Astrocyte of the hippocampus (primary cell): ENCODE results near the gene HACE1.
"Not testable (repeated sequence)": the region's sequence is repeated elsewhere in the genome, so short reads cannot be mapped to it uniquely, and the experiment has no call there.

ENCODE experiments used
- DNase-seq: peaks from one replicate; pipeline ENCODE4 v3.0.0; 2011; ENCODE audit warnings: low read depth, low spot score

Gene HACE1

DNA sequence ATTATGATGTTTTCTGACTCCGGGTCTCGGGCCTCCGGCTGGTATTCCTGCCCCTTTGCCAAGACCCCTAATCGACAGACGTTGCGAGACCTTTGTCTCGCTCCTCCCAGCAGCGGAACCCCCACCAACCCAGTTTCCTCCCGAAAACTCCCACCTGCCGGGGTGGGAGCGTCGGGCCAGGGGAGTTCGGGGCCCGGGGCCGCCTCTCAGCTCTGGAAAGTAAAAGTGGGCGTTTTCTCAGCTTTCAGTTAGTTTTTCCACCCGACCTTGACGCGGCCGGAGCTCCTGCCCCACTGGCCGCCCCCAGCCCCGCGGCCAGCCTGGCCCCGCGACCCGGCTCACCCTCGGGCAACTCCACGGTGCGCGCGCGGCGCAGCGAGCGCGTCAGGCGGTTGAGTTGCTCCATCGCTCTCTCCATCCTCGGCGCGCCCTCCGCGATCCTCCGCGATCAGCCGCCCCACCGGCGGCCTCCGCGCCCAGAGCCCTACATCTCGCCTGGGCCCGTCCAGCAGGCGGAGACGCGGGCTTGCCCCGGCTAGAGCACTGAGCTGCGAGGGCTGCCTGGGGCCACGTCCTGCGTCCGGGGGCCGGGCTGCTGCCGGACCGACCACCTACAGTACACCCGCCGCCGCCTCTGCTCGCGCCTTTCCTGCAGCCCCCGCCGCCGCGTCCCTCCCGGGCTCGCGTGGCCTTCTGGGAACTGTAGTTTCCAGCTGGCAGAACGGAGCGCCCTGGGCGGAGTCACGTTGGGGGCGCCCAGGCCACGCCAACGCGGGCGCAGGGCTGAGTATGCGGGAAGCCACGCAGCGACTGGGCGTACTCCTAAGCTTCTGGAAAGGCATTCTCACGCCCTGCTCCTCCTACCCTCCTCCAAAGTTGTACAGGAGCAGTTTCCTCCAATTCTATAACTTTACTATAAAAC lies at the start of gene HACE1:
Gene HACE1, minus strand, starts transcription at position 695 of the 922 bp plus-strand sequence. Its CDS starts 277 bp downstream, at position 418.
- DNase-seq, result peak; percentile 96

DNA sequence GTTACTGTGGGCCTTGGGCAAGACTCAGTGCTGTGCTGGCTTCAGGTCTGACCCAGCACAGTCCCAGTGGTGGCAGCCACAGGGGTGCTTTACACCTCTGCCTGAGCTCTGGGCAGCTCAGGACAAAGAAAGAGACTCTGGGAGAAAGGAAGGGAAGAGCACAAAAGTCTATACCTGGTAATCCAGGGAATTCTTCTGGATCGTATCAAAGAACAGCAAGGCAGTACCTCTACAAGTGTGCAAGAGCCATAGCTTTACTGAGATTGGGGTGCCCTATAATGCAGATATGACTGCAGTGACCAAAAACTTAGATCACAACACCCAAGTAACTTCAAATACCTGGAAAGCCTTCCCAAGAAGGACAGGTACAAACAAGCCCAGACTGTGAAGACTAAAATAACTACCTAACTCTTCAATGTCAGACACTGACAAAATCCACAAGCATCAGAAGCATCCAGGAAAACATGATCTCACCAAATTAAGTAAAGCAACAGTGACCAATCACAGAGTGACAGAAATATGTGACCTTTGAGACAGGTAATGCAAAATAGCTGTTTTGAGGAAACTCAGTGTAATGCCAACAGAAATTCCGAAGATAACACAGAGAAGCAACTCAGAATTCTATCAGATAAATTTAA lies 49.3 kb upstream of the HACE1 start:
- no peak for DNase-seq

DNA sequence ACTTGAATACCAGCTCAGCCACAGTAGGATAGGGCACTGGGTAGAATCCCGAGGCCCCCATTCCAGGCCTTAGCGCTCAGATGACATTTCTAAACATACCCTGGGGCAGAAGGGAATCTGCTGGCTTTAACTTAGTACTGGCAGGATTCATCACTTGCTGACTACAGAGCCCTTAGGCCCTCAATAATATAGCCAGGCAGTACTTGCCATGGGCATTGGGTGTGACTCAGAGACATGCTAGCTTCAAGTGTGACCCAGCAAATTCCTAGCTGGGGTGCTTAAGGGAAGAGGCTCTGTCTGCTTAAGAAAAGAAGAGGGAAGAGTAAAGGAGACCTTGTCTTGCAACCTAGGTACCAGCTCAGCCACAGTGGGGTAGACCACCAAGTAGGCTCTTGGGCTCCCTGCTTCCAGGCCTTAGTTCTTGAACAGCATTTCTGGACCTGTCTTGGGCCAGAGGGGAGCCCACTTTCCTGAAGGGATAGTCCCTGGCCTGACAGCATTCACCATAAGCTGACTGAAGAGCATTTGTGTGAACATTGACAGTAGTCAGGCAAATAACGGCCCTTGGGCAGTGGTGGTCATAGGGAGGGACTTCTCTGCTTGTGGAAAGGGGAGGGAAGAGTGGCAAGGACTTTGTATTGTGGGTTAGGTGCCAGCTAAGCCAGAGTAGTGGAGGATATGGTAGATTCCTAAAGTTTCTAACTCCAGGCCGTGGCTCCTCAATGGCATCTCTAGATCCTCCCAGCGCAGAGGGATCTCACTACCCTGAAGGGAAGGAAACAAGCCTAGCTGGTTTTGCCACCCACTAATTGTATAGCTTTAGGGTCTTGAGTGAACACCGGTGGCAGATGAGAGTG lies 48.5 kb upstream of the HACE1 start:
- no peak for DNase-seq

DNA sequence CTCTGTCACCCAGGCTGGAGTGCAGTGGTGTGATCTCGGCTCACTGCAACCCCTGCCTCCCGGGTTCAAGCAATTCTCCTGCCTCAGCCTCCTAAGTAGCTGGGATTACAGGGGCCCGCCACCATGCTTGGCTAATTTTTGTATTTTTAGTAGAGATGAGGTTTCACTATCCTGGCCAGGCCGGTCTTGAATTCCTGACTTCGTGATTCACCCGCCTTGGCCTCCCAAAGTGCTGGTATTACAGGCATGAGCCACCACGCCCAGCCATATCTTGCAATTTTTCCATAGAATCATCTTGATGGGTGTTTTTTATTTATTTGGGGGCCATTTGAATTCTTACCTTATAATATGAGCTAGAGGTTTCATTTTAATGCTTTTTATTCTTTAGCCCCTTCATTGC lies 39.2 kb upstream of the HACE1 start:
- not testable (repeated sequence) for DNase-seq

DNA sequence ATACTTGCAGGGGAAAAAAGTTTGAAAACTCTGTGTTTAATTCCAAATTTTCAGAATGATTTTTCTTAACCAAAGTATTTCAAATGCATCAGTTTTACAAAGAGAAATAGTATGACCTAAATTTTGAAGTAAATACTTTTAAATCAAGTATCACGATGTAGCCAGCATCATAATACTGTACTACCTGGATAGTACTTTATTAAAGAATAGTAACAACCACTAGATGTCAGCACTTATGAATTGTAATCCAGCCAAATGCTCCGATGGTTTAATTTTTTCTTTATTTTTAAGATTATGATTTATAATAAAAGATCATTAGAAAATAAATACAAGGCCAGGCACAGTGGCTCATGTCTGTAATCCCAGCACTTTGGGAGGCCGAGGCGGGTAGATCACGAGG lies 37.2 kb upstream of the HACE1 start:
- peak; percentile 2 for DNase-seq

GRCh38 chr6:104888066-104888465 lies 28.3 kb upstream of the HACE1 start:
- DNase-seq, result no peak

DNA sequence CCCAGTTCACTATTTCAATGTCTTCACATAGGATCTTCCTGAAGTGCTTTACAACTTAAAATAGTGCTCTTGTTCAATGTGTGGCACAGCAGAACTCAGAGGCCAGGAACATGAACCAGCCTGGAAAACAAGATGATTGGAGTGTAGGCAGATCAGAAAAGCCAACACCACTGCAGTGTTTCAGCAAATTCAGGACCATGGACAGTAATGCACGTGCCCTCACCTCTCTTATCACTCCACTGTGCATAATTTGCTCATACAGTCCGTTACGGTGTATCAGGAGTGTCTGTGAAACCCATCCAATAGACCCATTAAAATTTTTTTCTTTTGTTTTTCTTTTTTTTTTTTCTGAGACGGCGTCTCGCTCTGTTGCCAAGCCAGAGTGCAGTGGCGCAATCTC lies 27.6 kb upstream of the HACE1 start:
- peak; percentile 51 for DNase-seq

GRCh38 chr6:104885518-104886043 lies 25.9 kb upstream of the HACE1 start:
- DNase-seq, result no peak

- no peak for DNase-seq
Measured at GRCh38 chr6:104884867-104885517, 25.3 kb upstream of the HACE1 start.

- no peak for DNase-seq
Measured at GRCh38 chr6:104881964-104882668, 22.4 kb upstream of the HACE1 start.

- no peak for DNase-seq
Measured at GRCh38 chr6:104862456-104862855, 2.7 kb upstream of the HACE1 start.

- DNase-seq, result no peak
Measured at GRCh38 chr6:104860221-104860620, 502 bp upstream of the HACE1 start.

- peak; percentile 10 for DNase-seq
Measured at GRCh38 chr6:104858642-104859041, 1.1 kb downstream of the HACE1 start.

GRCh38 chr6:104855507-104855906 lies 4.2 kb downstream of the HACE1 start:
- DNase-seq, result peak; percentile 28

DNA sequence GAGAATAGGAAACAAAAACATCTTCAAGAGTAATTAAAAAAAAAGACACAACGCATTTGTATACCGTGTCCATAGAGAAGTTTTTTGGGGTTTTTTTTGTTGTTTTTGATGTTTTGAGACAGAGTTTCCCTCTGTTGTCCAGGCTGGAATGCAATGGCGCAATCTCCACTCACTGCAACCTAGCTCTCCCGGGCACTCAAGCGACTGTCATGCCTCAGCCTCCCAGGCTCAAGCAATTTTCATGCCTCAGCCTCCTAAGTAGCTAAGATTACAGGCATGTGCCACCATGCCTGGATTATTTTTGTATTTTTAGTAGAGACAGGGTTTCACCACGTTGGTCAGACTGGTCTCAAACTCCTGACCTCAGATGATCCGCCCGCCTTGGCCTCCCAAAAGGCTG lies 12.0 kb downstream of the HACE1 start:
- not testable (repeated sequence) for DNase-seq

DNA sequence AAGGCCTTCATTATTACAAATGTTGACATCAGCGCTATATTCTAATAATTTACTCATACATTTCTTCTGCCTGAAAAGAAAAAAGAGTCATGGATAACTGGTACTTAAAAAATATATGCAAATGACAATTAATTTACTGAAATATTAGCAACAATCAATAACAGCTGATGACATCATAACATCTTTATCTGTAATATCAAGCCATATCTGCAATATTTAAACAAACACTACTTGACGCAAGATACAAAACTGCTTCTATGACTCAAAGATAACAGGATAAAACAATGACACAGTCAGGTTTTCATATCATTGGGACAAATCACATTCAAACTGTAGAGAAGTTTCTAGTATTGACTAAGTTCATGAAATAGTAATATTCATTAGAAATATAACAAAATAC lies 16.5 kb downstream of the HACE1 start:
- DNase-seq, result no peak

DNA sequence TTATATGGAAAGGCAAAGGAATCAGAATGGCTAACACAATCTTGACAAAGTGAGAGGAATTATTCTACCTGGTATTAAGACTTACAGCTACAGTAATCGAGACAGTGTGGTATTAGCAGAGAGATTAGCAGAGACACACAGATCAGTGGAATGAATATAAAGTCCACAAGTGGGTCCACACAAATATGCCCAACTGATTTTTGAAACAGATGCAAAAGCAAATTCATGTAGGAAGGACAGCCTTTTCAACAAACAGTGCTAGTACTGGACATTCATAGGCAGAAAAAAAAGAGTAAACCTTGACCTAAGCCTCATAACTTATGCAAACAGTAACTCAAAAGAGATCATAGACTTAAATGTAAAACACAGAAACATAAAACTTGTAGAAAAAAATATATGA lies 22.6 kb downstream of the HACE1 start:
- no peak for DNase-seq

DNA sequence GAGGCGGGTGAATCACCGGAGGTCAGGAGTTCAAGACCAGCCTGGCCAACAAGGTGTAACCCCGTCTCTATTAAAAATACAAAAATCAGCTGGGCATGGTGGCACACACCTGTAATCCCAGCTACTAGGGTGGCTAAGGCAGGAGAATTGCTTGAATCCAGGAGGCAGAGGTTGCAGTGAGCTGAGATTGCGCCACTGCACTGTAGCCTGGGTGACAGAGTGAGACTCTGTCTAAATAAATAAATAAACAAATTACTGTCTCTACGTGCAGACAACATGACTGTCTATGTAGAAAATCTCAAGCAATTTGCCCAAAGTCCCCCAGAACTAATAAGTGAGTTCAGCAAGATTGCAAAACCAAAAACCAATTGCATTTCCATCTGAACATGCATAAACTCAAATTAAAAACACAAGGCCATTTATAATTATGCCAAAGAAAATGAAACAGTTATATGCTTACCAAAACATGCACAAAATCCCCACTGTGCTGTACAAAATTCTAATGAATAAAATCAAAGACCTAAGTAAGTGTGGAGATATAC lies 23.2 kb downstream of the HACE1 start:
- not testable (repeated sequence) for DNase-seq

- DNase-seq, result no peak
Measured at GRCh38 chr6:104835782-104836181, 23.9 kb downstream of the HACE1 start.
